ENCODE measurements around the gene NTF3.

Gene NTF3

DNA sequence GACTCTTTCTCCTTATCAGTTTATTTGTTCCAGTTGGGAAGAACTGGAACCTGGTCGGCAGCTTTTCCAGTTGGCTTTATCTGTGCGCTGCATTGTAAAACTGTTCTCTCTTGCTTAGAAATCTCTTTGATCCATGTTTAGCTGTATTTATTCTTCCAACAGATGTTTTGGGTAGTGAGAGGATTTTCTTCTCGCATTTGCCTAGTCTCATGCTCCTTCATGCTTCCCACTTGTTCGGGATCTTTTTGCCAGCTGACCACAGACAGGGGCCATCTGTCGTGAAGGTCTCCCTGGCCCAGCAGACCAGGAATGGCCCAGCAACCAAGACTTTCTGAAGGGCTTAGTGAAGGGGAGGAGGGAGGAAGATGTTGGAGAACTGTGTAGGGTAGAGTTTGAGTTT is 21.6 kb downstream of the NTF3 start:
- H3K4me3 ChIP-seq (ENCODE audit: low read length) = no peak overlapping the region
- no peaks in the 10 kb centered on the region for H3K4me1 ChIP-seq (ENCODE audit: control insufficient read depth, insufficient read depth, low read length)
- no peak overlapping the region for H3K27ac ChIP-seq (ENCODE audit: low read depth, low read length)
- no peak overlapping the region for H3K9ac ChIP-seq (ENCODE audit: low read length)
- no peaks in the 10 kb centered on the region for H3K36me3 ChIP-seq (ENCODE audit: control insufficient read depth, insufficient read depth, low read length)
- H3K27me3 ChIP-seq (ENCODE audit: control insufficient read depth, insufficient read depth, low read length) = no peaks in the 10 kb centered on the region

DNA sequence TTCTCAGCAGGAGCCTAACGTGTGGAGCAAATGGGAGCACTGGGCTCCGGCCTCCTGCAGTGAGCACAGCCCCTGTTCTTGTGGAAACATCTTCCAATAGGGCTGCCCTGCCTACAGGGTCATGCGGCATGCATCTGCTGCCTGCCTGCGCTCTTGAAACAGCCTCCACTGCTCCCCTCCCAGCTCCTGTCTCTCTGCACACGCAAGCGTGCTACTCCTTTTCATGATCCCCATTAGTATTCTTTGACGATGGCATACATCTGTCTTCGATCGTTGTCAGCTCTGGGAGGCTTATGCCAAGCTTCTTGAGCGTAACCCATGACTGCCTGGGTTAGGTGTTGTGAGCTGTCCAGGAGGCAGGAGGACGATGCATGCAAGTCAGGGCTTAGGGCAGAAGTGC is 23.1 kb downstream of the NTF3 start:
- Histone ChIP-seq H3K27ac (ENCODE audit: low read depth, low read length) (no peak overlapping the region), H3K4me1 (ENCODE audit: control insufficient read depth, insufficient read depth, low read length) (no peaks in the 10 kb centered on the region), H3K27me3 (ENCODE audit: control insufficient read depth, insufficient read depth, low read length) (no peaks in the 10 kb centered on the region), H3K9ac (ENCODE audit: low read length) (no peak overlapping the region), H3K4me3 (ENCODE audit: low read length) (no peak overlapping the region), H3K36me3 (ENCODE audit: control insufficient read depth, insufficient read depth, low read length) (no peaks in the 10 kb centered on the region)

GRCh38 chr12:5456030-5456429 is 24.1 kb downstream of the NTF3 start:
- H3K4me1 ChIP-seq (ENCODE audit: control insufficient read depth, insufficient read depth, low read length) = no peaks in the 10 kb centered on the region
- H3K27ac ChIP-seq (ENCODE audit: low read depth, low read length) = no peak overlapping the region
- no peaks in the 10 kb centered on the region for H3K36me3 ChIP-seq (ENCODE audit: control insufficient read depth, insufficient read depth, low read length)
- H3K9ac ChIP-seq (ENCODE audit: low read length) = no peak overlapping the region
- H3K27me3 ChIP-seq (ENCODE audit: control insufficient read depth, insufficient read depth, low read length) = no peaks in the 10 kb centered on the region
- H3K4me3 ChIP-seq (ENCODE audit: low read length) = no peak overlapping the region

GRCh38 chr12:5456906-5457305 is 25.0 kb downstream of the NTF3 start:
- no peaks in the 10 kb centered on the region for H3K36me3 ChIP-seq (ENCODE audit: control insufficient read depth, insufficient read depth, low read length)
- H3K4me1 ChIP-seq (ENCODE audit: control insufficient read depth, insufficient read depth, low read length) = no peaks in the 10 kb centered on the region
- H3K9ac ChIP-seq (ENCODE audit: low read length) = no peak overlapping the region
- H3K4me3 ChIP-seq (ENCODE audit: low read length) = no peak overlapping the region
- no peak overlapping the region for H3K27ac ChIP-seq (ENCODE audit: low read depth, low read length)
- no peaks in the 10 kb centered on the region for H3K27me3 ChIP-seq (ENCODE audit: control insufficient read depth, insufficient read depth, low read length)

DNA sequence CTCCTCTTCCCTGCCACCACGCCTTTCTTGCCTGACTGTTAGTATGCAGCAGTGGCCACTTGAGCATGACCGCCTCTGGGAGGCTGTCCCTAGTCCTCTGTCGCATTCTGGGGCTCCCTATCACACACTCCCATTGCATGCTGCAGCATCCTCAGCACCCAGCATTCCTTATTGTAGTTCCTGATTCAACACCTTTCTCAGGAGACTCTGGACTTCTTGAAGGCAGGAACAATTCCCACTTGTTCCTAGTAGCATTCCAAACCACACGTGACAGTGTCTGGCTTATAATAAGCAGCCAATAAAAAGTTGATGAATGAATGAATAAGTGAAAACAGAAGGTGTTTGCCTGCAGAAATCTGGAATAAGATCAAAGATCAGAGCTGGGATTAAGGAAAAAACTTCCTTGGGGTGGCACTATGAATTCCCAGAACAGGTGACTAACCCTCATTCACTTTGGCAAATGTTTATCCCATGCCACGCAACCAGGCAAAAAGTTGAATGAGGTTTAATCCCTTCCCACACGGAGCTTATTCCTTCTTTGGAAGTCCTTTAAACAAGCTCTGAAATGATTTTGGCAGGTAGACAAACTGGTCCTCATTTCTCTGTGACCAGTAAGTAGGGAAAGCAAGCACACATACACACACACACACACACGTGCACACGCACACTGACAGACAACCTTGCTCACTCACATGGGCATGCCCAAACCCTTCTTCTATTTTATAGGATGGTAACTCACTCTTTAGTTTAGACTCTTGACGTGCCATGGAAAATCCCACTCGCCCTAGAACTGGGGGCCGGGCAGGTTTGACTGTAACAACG is 26.5 kb downstream of the NTF3 start:
- H3K27me3 ChIP-seq (ENCODE audit: control insufficient read depth, insufficient read depth, low read length) = no peaks in the 10 kb centered on the region
- H3K36me3 ChIP-seq (ENCODE audit: control insufficient read depth, insufficient read depth, low read length) = no peaks in the 10 kb centered on the region
- no peaks in the 10 kb centered on the region for H3K4me1 ChIP-seq (ENCODE audit: control insufficient read depth, insufficient read depth, low read length)
- no peak overlapping the region for H3K9ac ChIP-seq (ENCODE audit: low read length)
- no peak overlapping the region for H3K4me3 ChIP-seq (ENCODE audit: low read length)
- no peak overlapping the region for H3K27ac ChIP-seq (ENCODE audit: low read depth, low read length)

GRCh38 chr12:5459051-5459782 is 27.3 kb downstream of the NTF3 start:
- Histone ChIP-seq H3K36me3 (ENCODE audit: control insufficient read depth, insufficient read depth, low read length) (no peaks in the 10 kb centered on the region), H3K4me3 (ENCODE audit: low read length) (no peak overlapping the region), H3K4me1 (ENCODE audit: control insufficient read depth, insufficient read depth, low read length) (no peaks in the 10 kb centered on the region), H3K27ac (ENCODE audit: low read depth, low read length) (no peak overlapping the region), H3K9ac (ENCODE audit: low read length) (no peak overlapping the region), H3K27me3 (ENCODE audit: control insufficient read depth, insufficient read depth, low read length) (no peaks in the 10 kb centered on the region)

DNA sequence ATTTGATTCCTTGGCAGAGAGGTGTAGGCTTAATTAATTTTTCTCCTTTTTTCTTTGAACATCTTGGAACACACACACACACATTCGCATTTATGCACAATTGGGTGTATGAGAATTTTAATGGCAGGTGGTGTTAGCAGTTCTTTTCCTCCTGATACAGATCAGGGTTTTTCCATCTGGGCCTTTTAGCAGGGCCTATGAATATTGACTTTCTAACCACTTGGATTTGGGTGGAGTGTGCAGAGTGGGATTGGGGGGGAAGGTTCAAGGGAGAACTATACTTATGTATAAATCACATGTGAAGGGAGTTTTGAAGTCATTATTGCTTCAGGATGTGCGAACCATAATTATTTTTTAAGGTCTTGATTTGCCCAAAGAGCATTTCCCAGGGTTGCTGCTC is 28.9 kb downstream of the NTF3 start:
- Histone ChIP-seq H3K4me1 (ENCODE audit: control insufficient read depth, insufficient read depth, low read length) (no peaks in the 10 kb centered on the region), H3K27me3 (ENCODE audit: control insufficient read depth, insufficient read depth, low read length) (no peaks in the 10 kb centered on the region)

GRCh38 chr12:5461966-5462365 is 30.1 kb downstream of the NTF3 start:
- Histone ChIP-seq H3K36me3 (ENCODE audit: control insufficient read depth, insufficient read depth, low read length) (no peaks in the 10 kb centered on the region), H3K4me3 (ENCODE audit: low read length) (no peak overlapping the region), H3K27ac (ENCODE audit: low read depth, low read length) (no peak overlapping the region), H3K27me3 (ENCODE audit: control insufficient read depth, insufficient read depth, low read length) (no peaks in the 10 kb centered on the region), H3K9ac (ENCODE audit: low read length) (no peak overlapping the region), H3K4me1 (ENCODE audit: control insufficient read depth, insufficient read depth, low read length) (no peaks in the 10 kb centered on the region)

More for the DNA sequence above, 28.9 kb downstream of the NTF3 start:
- Histone ChIP-seq H3K9ac (ENCODE audit: low read length) (no peak overlapping the region), H3K36me3 (ENCODE audit: control insufficient read depth, insufficient read depth, low read length) (no peaks in the 10 kb centered on the region), H3K4me3 (ENCODE audit: low read length) (no peak overlapping the region), H3K27ac (ENCODE audit: low read depth, low read length) (no peak overlapping the region)

DNA sequence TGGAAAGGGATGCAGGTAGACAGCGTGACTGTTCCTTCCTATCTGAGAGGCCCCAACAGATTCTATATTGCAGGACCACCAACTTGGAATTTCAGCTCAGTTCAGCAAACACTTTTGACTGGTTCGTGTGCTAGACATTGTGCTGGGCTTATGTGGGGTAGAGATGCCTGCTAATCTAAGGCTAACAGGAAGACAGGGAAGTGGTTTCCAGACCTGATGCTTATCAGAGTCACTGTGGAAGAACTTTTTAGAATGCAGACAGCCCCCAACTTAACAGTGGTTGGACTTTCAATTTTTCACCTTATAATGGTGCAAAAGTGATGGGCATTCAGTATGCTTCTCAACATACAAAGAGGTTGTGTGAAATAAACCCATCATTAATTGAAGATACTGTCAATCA is 32.2 kb downstream of the NTF3 start:
- Histone ChIP-seq H3K4me1 (ENCODE audit: control insufficient read depth, insufficient read depth, low read length) (no peaks in the 10 kb centered on the region), H3K9ac (ENCODE audit: low read length) (no peak overlapping the region), H3K27ac (ENCODE audit: low read depth, low read length) (no peak overlapping the region), H3K4me3 (ENCODE audit: low read length) (no peak overlapping the region), H3K36me3 (ENCODE audit: control insufficient read depth, insufficient read depth, low read length) (no peaks in the 10 kb centered on the region), H3K27me3 (ENCODE audit: control insufficient read depth, insufficient read depth, low read length) (no peaks in the 10 kb centered on the region)

- no peak overlapping the region for H3K4me3 ChIP-seq (ENCODE audit: low read length)
- no peaks in the 10 kb centered on the region for H3K36me3 ChIP-seq (ENCODE audit: control insufficient read depth, insufficient read depth, low read length)
- H3K27ac ChIP-seq (ENCODE audit: low read depth, low read length) = no peak overlapping the region
- no peaks in the 10 kb centered on the region for H3K4me1 ChIP-seq (ENCODE audit: control insufficient read depth, insufficient read depth, low read length)
- H3K9ac ChIP-seq (ENCODE audit: low read length) = no peak overlapping the region
- no peaks in the 10 kb centered on the region for H3K27me3 ChIP-seq (ENCODE audit: control insufficient read depth, insufficient read depth, low read length)
These were observed 33.5 kb downstream of the NTF3 start for GRCh38 chr12:5465384-5465783.

- Histone ChIP-seq H3K4me3 (ENCODE audit: low read length) (no peak overlapping the region), H3K9ac (ENCODE audit: low read length) (no peak overlapping the region), H3K27me3 (ENCODE audit: control insufficient read depth, insufficient read depth, low read length) (no peaks in the 10 kb centered on the region), H3K4me1 (ENCODE audit: control insufficient read depth, insufficient read depth, low read length) (no peaks in the 10 kb centered on the region), H3K36me3 (ENCODE audit: control insufficient read depth, insufficient read depth, low read length) (no peaks in the 10 kb centered on the region), H3K27ac (ENCODE audit: low read depth, low read length) (no peak overlapping the region)
These were observed 34.6 kb downstream of the NTF3 start for GRCh38 chr12:5466521-5466960.

DNA sequence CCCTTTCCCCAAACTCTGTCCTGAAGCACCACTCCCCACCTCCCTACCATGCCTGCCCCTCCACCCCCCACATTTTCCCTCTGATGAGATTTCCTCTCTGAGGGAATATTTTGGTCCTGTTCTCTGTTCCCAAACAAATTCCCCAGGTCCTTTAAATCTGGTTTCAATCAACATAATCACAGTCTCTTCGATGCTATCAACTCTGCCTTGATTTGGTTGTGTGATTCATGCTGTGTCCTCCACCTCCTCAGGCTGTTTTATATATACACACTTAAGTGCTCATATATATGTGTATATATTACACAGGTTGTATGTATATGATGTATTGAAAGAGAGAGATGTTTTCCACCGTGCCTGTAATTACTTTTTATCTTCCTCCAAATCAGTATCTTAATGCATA is 36.0 kb downstream of the NTF3 start:
- Histone ChIP-seq H3K9ac (ENCODE audit: low read length) (no peak overlapping the region), H3K27ac (ENCODE audit: low read depth, low read length) (no peak overlapping the region), H3K36me3 (ENCODE audit: control insufficient read depth, insufficient read depth, low read length) (no peaks in the 10 kb centered on the region), H3K27me3 (ENCODE audit: control insufficient read depth, insufficient read depth, low read length) (no peaks in the 10 kb centered on the region), H3K4me1 (ENCODE audit: control insufficient read depth, insufficient read depth, low read length) (no peaks in the 10 kb centered on the region), H3K4me3 (ENCODE audit: low read length) (no peak overlapping the region)

DNA sequence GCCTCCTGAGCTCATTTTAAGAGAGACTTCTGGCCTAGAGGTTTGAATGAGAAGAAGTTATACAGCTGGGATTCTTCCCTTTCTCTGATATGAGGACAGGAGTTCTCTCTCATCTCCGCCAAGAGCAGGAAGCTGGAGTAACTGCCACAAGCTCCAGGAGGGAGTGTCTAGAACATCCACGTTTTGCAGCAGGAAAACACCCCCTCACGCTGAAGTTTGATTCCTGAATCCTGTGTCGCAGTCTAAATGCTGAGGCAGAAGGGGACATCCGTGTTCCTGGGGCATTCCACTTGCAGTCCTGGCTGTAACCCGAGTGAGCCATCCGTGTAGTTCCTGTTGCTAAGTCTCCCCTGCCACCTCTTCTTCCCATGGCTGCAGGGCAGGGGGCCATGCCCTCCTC is 38.3 kb downstream of the NTF3 start:
- H3K9ac ChIP-seq (ENCODE audit: low read length) = no peak overlapping the region
- H3K27me3 ChIP-seq (ENCODE audit: control insufficient read depth, insufficient read depth, low read length) = no peaks in the 10 kb centered on the region
- H3K36me3 ChIP-seq (ENCODE audit: control insufficient read depth, insufficient read depth, low read length) = no peaks in the 10 kb centered on the region
- no peaks in the 10 kb centered on the region for H3K4me1 ChIP-seq (ENCODE audit: control insufficient read depth, insufficient read depth, low read length)
- no peak overlapping the region for H3K27ac ChIP-seq (ENCODE audit: low read depth, low read length)
- no peak overlapping the region for H3K4me3 ChIP-seq (ENCODE audit: low read length)
